VCaP (cell line): Measurements from ENCODE around the gene GNPTAB.
A peak's percentile ranks its signal among the peaks of the same experiment; 100 is the strongest.

Experiments
- H3K27ac ChIP-seq: fragments of 450-650 bp; 2 replicates; pipeline ENCODE4 v1.5.1; 2017
- TF ChIP-seq, protein P1 (sequence below): fragments of 450-650 bp; conservative IDR thresholded peaks from 2 replicates; pipeline ENCODE4 v1.5.1; 2017; ENCODE audit warnings: mild to moderate bottlenecking, moderate library complexity

Gene GNPTAB

DNA sequence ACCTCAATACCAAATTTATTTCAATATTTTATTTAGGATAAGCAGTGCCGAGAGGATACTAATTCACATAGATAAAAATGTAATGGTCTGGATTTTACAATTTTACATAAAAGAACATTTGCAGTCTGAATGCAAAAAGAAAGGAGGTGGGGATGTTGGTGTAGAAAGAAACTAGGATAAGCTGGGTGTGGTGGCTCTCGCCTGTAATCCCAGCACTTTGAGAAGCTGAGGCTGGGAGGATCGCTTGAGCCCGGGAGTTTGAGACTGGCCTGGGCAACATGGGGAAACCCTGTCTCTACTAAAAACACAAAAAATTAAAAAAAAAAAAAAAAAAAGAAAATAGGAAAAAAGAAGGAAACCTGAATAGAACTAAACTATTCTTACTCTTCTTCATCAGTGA, 108.4 kb downstream of the GNPTAB start:
- TF ChIP-seq, protein P1, sequence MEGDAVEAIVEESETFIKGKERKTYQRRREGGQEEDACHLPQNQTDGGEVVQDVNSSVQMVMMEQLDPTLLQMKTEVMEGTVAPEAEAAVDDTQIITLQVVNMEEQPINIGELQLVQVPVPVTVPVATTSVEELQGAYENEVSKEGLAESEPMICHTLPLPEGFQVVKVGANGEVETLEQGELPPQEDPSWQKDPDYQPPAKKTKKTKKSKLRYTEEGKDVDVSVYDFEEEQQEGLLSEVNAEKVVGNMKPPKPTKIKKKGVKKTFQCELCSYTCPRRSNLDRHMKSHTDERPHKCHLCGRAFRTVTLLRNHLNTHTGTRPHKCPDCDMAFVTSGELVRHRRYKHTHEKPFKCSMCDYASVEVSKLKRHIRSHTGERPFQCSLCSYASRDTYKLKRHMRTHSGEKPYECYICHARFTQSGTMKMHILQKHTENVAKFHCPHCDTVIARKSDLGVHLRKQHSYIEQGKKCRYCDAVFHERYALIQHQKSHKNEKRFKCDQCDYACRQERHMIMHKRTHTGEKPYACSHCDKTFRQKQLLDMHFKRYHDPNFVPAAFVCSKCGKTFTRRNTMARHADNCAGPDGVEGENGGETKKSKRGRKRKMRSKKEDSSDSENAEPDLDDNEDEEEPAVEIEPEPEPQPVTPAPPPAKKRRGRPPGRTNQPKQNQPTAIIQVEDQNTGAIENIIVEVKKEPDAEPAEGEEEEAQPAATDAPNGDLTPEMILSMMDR: no peak
- no peak overlapping the region for H3K27ac ChIP-seq

DNA sequence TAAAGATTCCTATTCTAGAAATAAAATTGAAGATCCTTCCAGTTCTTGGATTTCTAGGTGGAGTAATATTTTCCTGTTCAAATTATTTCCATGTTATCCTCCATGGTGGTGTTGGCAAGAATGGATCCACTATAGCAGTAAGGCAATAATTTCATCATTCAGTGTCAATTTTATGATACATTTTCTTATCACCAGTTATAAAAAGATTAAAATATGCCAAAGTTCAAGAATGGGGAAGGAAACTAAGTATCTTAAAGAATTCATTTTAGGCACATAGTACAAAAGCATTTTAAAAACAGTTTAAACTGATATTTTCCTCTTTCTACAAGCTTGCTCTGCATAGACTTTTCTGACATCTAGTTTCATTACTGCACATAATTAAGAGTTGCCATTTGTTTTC, 110.6 kb downstream of the GNPTAB start:
- H3K27ac ChIP-seq: no peak overlapping the region
- TF ChIP-seq, protein P1: no peak

DNA sequence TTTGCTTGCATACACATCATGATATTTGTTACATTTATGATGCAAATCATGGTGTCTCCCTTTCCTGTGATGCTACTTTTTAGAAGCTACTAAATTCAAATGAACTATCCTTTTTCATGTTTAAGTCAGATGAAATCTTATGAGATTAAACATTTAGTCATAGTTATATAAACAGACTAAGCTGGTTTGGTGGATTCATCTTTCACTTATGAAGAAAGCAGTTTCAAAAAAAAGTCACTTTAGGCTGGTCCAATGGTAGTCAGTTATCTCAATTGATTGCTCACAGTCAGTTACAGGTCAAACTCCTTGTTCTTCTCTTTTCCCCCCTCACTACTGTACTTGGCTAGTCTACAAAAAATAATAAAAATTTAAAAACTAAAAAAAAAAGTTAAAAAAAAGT, 111.2 kb downstream of the GNPTAB start:
- H3K27ac ChIP-seq: no peak overlapping the region
- TF ChIP-seq, protein P1: no peak

DNA sequence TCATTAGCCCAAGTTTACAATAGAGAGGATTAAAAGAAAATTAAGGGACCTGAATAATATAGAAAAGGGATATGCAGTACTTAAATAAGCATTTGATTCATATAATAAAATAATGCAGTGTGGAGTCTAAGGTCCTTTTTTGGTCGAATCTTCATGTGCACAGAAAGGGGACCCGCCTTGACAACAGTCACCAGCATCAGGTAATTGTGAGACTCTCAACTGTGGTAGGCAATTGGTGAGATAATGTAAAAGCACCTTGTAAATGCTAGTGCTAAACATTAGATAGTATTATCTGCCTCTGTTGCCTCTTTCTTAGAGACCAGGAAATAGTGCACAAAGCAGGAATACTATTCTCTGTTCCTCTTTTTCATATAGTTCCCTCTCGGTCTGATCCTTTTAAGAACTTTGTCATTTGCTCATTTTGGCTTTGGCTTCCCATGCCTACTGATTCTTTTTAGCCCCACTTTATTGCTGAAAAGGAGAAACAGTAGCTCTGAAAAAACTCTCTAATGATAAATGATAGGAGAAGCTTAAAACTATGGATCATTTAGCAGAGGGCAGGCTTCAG, 115.8 kb downstream of the GNPTAB start:
- H3K27ac ChIP-seq: peak overlapping the region; percentile 90
- TF ChIP-seq, protein P1: no peak

DNA sequence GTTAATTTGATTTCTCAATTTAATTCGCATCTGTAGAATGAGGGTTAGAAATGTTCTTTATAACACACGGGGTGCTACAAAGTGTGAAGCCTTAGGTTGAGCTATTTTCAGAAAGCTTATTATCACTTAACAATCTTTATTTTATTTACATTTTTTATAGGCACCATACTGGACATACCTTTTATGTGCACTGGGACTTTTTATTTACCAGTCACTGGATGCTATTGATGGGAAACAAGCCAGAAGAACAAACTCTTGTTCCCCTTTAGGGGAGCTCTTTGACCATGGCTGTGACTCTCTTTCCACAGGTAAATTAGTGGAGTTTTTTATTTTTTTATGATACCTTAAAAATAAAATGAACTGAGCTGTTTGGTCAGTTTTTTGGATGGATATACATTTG, 116.8 kb downstream of the GNPTAB start:
- peak overlapping the region; percentile 90 for H3K27ac ChIP-seq
- TF ChIP-seq, protein P1: no peak

DNA sequence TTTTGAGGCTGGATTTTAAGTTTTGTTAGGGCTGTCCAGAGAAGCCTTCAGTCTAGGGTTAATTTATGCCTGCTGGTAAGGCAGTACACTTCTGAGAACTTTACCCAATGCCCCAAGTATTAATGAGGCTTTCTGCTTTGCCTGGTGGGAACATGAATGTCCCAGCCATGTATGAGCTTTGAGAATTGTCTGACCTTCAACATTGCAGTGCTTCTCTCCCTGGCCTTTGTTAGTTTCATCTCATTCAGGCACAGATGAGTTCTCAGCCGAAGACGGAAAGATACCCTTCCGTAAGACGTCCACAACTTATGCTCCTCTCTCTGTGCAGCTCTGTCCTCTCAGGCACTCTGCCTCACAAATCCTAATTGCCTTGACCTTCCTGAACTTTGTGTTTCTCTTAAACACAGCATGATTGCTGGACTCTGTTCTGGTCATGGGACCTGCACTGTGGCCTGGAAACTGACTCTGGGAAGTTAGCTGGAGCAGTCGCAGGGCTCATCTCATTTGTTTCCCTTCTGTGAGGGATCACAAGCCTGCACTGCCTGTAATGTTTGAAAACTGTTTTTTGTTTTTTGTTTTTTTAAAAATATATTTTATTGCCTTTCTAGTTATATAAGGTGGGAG, 117.6 kb downstream of the GNPTAB start:
- TF ChIP-seq, protein P1: no peak

DNA sequence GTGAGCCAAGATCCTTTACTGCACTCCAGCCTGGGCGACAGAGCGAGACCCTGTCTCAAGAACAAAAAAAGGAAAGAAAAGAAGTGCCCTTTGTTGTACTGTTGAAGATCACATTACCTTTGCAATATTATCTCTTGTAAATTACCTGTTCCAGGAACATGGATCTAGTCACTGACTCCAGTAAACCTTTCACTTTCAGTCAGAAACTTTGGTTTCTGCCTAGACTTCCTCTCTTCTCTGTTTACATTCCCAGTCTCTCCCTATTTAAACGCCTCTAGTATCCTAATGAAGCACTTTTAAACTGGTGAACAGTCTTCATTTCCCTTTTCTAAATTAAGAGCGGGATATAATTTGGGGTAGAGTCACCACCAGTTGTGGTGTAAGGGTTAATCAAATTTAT, 120.5 kb downstream of the GNPTAB start:
- TF ChIP-seq, protein P1: no peak
- H3K27ac ChIP-seq: peak overlapping the region; percentile 90

More for the DNA sequence above, 117.6 kb downstream of the GNPTAB start:
- peak overlapping the region; percentile 90 for H3K27ac ChIP-seq
